K562 (cell line): ENCODE data around the gene RAD21L1. TPM values are rescaled to one million over a fixed set of nuclear protein-coding genes. Genes with fewer than 3 reads are reported as not detected.

Experiments used
- ATAC-seq: fragments of 200-7000 bp; cut with Tn5 transposase; 3 replicates; pipeline ENCODE4 v1.9.1; 2020; ENCODE audit warnings: moderate library complexity
- BruUV-seq: library from RNA; stranded (reverse); fragments of 400-500 nt; replicated peaks from 2 replicates; lab custom pipeline; 2021; lab: Mats Ljungman, UMichigan
- CTCF ChIA-PET: fragments of 300-600 bp; formaldehyde crosslinking; extraction: SDS; loops from one replicate; lab custom pipeline; 2021; ENCODE audit warnings: low intra/inter-chr PET ratio; lab: Yijun Ruan, JAX
- POLR2A ChIA-PET: fragments of 300-600, 350-650 bp; sonication (Branson Sonifier 250); formaldehyde crosslinking; extraction: SDS; loops from one replicate; lab custom pipeline; 2021; ENCODE audit warnings: antibody characterized with exemption, inconsistent platforms; lab: Yijun Ruan, JAX
- DNase-seq, 4 experiments: peaks; one replicate each; pipeline versions ENCODE4 v3.0.0 to v3.0.0-alpha.2; 2011 to 2018; ENCODE audit warnings: low spot score in 3 of 4, mixed read lengths in 3 of 4; ENCODE audit errors: extremely low read depth in 1 of 4
- FAIRE-seq: peaks from 2 replicates; lab custom pipeline; 2011; peaks lifted over from hg19 to GRCh38; lab: Jason Lieb, UNC
- H2AFZ ChIP-seq: 2 replicates; pipeline ENCODE4 v1.6.0; 2011; ENCODE audit warnings: low read depth, low read length, control low read depth, inconsistent platforms
- H3K27ac ChIP-seq: fragments of 200-600 bp; 3 replicates; pipeline ENCODE4 v1.8.0; 2011; ENCODE audit warnings: low read depth, mild to moderate bottlenecking, control low read depth, inconsistent platforms, low read length, moderate library complexity, mixed read lengths; ENCODE audit errors: extremely low read depth
- H3K27me3 ChIP-seq, 2 experiments: fragments of 300-600 bp in 1 of 2; 2 replicates in 1 of 2; 3 replicates in 1 of 2; pipeline versions ENCODE4 v1.6.0 to v1.8.0; 2011; ENCODE audit warnings: inconsistent platforms in 2 of 2, low read length in 2 of 2, mild to moderate bottlenecking in 1 of 2, mixed read lengths in 1 of 2, moderate library complexity in 1 of 2; ENCODE audit not compliant: control insufficient read depth in 2 of 2, insufficient read depth in 2 of 2
- H3K36me3 ChIP-seq: fragments of 300-600 bp; 3 replicates; pipeline ENCODE4 v1.8.0; 2011; ENCODE audit warnings: mild to moderate bottlenecking, low read length, inconsistent platforms; ENCODE audit not compliant: control insufficient read depth, insufficient read depth
- H3K4me1 ChIP-seq, 2 experiments: fragments of 200-600 bp in 1 of 2; replicated peaks in 1 of 2; 2 replicates in 1 of 2; 3 replicates in 1 of 2; pipeline versions ENCODE4 v1.5.1 to v1.8.0; 2011; ENCODE audit warnings: inconsistent platforms in 2 of 2, low read length in 2 of 2, mild to moderate bottlenecking in 1 of 2, mixed read lengths in 1 of 2, moderate library complexity in 1 of 2; ENCODE audit not compliant: control insufficient read depth in 2 of 2, insufficient read depth in 2 of 2
- H3K4me2 ChIP-seq: 2 replicates; pipeline ENCODE4 v1.6.1; 2011; ENCODE audit warnings: low read length, control low read depth, inconsistent platforms, mixed read lengths; ENCODE audit not compliant: insufficient read depth
- H3K4me3 ChIP-seq: fragments of 200-600 bp; sonication (generic), shearing (Covaris generic); 2 replicates; pipeline ENCODE4 v1.5.1; 2016; ENCODE audit warnings: control low read depth, inconsistent platforms
- H3K79me2 ChIP-seq: fragments of 200-600 bp; 3 replicates; pipeline ENCODE4 v1.8.0; 2011; ENCODE audit warnings: low read length, inconsistent platforms; ENCODE audit not compliant: control insufficient read depth, insufficient read depth
- H3K9ac ChIP-seq, 2 experiments: 2 replicates each; pipeline versions ENCODE4 v1.6.0 to v1.6.1; 2011; ENCODE audit warnings: low read depth in 2 of 2, low read length in 2 of 2, control low read depth in 1 of 2, inconsistent platforms in 1 of 2, mild to moderate bottlenecking in 1 of 2, mixed read lengths in 1 of 2; ENCODE audit not compliant: insufficient read depth in 1 of 2
- H3K9me1 ChIP-seq: one replicate; pipeline ENCODE4 v1.6.0; 2011; ENCODE audit warnings: inconsistent platforms, mild to moderate bottlenecking, low read length, moderate library complexity; ENCODE audit not compliant: control insufficient read depth, insufficient read depth
- H3K9me3 ChIP-seq: replicated peaks from 2 replicates; pipeline ENCODE4 v1.5.1; 2011; ENCODE audit warnings: low read depth, low read length, inconsistent platforms; ENCODE audit not compliant: control insufficient read depth, insufficient read depth
- H4K20me1 ChIP-seq: replicated peaks from 2 replicates; pipeline ENCODE4 v1.6.1; 2011; ENCODE audit warnings: low read length, inconsistent platforms, mixed read lengths; ENCODE audit not compliant: control insufficient read depth, insufficient read depth
- ARID1B ChIP-seq: fragments of 450-650 bp; IDR thresholded peaks from 2 replicates; pipeline ENCODE4 v1.6.1; 2016; ENCODE audit warnings: antibody characterized with exemption, mild to moderate bottlenecking, inconsistent platforms
- CSDE1 ChIP-seq, 2 experiments: fragments of 450-650 bp; IDR thresholded peaks; 2 replicates each; pipeline ENCODE4 v1.6.1; 2016; ENCODE audit warnings: mild to moderate bottlenecking in 1 of 2
- HLTF ChIP-seq: fragments of 450-650 bp; IDR thresholded peaks from 2 replicates; pipeline ENCODE4 v1.6.1; 2016
- KDM1A ChIP-seq, 2 experiments: fragments of 450-650 bp; IDR thresholded peaks; 2 replicates each; pipeline ENCODE4 v1.6.1; 2016; ENCODE audit warnings: mild to moderate bottlenecking in 2 of 2
- MYBL2 ChIP-seq, 2 experiments: fragments of 450-650 bp in 1 of 2; sonication (generic) in 1 of 2; formaldehyde crosslinking in 1 of 2; IDR thresholded peaks; 2 replicates each; pipeline versions ENCODE4 v1.6.1 to v1.8.1; 2017 to 2022; ENCODE audit warnings: borderline replicate concordance in 1 of 2, inconsistent platforms in 1 of 2, low read depth in 1 of 2, mild to moderate bottlenecking in 1 of 2, missing genetic modification reagents in 1 of 2, moderate library complexity in 1 of 2
- NFRKB ChIP-seq: fragments of 450-650 bp; IDR thresholded peaks from 2 replicates; pipeline ENCODE4 v1.6.1; 2016; ENCODE audit warnings: low read depth
- RFX7 ChIP-seq: fragments of 250-450 bp; sonication (Bioruptor Pico); IDR thresholded peaks from 2 replicates; pipeline ENCODE4 v1.5.1; 2021; ENCODE audit warnings: mild to moderate bottlenecking
- TARDBP ChIP-seq: fragments of 450-650 bp; IDR thresholded peaks from 2 replicates; pipeline ENCODE4 v1.6.1; 2016
- TOE1 ChIP-seq, 2 experiments: fragments of 450-650 bp in 1 of 2; sonication (generic) in 1 of 2; formaldehyde crosslinking in 1 of 2; IDR thresholded peaks; 2 replicates each; pipeline versions ENCODE4 v1.7.1 to v1.8.0; 2016 to 2022; ENCODE audit warnings: borderline replicate concordance in 2 of 2, mild to moderate bottlenecking in 2 of 2, antibody characterized with exemption in 1 of 2, inconsistent platforms in 1 of 2, low read depth in 1 of 2, missing genetic modification reagents in 1 of 2, moderate library complexity in 1 of 2
- YBX1 ChIP-seq: fragments of 450-650 bp; IDR thresholded peaks from 2 replicates; pipeline ENCODE4 v1.7.1; 2016; ENCODE audit warnings: mild to moderate bottlenecking
- ZNF41 ChIP-seq: fragments of 250-450 bp; sonication (Bioruptor Pico); conservative IDR thresholded peaks from 2 replicates; pipeline ENCODE4 v1.4.0; 2020; ENCODE audit warnings: mild to moderate bottlenecking
- WGBS: fragments of 100-300 bp; shearing (Covaris generic); methylation state at CpG from one replicate; pipeline ENCODE4 v1.1.6; 2016; ENCODE audit warnings: low coverage, mixed read lengths; ENCODE audit not compliant: insufficient coverage; ENCODE audit errors: missing lambda C conversion rate; 5-methylcytosine and 5-hydroxymethylcytosine counted together
- in situ Hi-C: fragments of 300-500 bp; cut with MboI; formaldehyde crosslinking; loops from 4 replicates; pipeline ENCODE4 v1.15.0; 2018; ENCODE audit warnings: inconsistent platforms, mixed read lengths
- intact Hi-C: fragments of 100-400 bp; cut with micrococcal nuclease; formaldehyde crosslinking; loops from 2 replicates; pipeline ENCODE4 v1.14.2; 2022
- polyA plus RNA-seq, 8 experiments: library from polyadenylated mRNA; depleted of rRNA in 4 of 8; stranded (reverse) in 5 of 8; unstranded in 3 of 8; fragments of >200 nt; fragmentation: Nextera tagmentation in 2 of 8; fragmentation: Illumina TruSeq in 1 of 8; extraction: Ambion mirVana in 2 of 8; extraction: Trizol in 1 of 8; gene quantifications; 2 replicates each; pipeline versions ENCODE4 v1.2.1 to v1.2.3, GENCODE V29; 2011 to 2014; ENCODE audit warnings: inconsistent platforms in 1 of 8, missing spikeins in 1 of 8
- total RNA-seq, 7 experiments: library from RNA; depleted of rRNA in 6 of 7; stranded (reverse); fragments of >200 nt in 6 of 7; fragmentation: Illumina TruSeq in 2 of 7; extraction: Trizol in 2 of 7; gene quantifications; 2 replicates each; pipeline versions ENCODE4 v1.2.1 to v1.2.3, GENCODE V29; 2011 to 2021; ENCODE audit warnings: low replicate concordance in 1 of 7
- TF ChIP-seq, protein P1 (sequence below): sonication (generic); formaldehyde crosslinking; IDR thresholded peaks from 2 replicates; pipeline ENCODE4 v1.8.1; 2023; ENCODE audit warnings: mild to moderate bottlenecking, missing genetic modification reagents
- TF ChIP-seq, protein P2 (sequence below): IDR thresholded peaks from 2 replicates; pipeline ENCODE4 v1.6.1; 2016; ENCODE audit warnings: missing genetic modification characterization, missing compliant biosample characterization
- TF ChIP-seq, protein P3 (sequence below): IDR thresholded peaks from 3 replicates; pipeline ENCODE4 v1.6.1; 2011; ENCODE audit warnings: borderline replicate concordance, mild to moderate bottlenecking; ENCODE audit not compliant: insufficient read length, insufficient read depth

RAD21L1 gene
- total and polyA plus RNA-seq, 9 of the 15 experiments (the other 6 are each of a cell fraction or from before 2014, with no cell fraction given), result 0.17 to 1.7 (median 0.45) TPM; not detected in 1

DNA sequence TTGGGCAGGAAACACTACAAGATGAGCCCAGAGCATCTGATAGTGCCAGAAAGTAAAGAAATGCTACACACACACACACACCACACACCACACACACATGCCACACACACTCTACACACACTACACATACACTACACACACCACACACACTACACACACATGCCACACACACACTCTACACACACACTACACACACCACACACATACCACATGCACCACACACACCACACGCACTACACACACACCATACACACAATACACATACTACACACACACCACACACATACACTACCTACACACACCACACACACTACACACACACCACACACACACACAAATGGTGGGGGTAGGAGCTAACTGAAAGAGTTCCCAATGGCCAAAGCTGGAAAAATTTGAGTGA is 37.5 kb upstream of the RAD21L1 start (continued):
- 0 out of 2 replicates have a peak, but pooled peaks have one; percentile 72 for TF ChIP-seq NFRKB
- TF ChIP-seq YBX1, result peak; percentile 30; the same call in 1 of the 2 replicates
- TF ChIP-seq TARDBP, result no peak
- peak in 1 of 2 experiments; percentile 75; a peak in 1 of 4 replicates for TF ChIP-seq CSDE1 (IDR thresholded peaks at IDR 0.05)
- TF ChIP-seq, protein P1, sequence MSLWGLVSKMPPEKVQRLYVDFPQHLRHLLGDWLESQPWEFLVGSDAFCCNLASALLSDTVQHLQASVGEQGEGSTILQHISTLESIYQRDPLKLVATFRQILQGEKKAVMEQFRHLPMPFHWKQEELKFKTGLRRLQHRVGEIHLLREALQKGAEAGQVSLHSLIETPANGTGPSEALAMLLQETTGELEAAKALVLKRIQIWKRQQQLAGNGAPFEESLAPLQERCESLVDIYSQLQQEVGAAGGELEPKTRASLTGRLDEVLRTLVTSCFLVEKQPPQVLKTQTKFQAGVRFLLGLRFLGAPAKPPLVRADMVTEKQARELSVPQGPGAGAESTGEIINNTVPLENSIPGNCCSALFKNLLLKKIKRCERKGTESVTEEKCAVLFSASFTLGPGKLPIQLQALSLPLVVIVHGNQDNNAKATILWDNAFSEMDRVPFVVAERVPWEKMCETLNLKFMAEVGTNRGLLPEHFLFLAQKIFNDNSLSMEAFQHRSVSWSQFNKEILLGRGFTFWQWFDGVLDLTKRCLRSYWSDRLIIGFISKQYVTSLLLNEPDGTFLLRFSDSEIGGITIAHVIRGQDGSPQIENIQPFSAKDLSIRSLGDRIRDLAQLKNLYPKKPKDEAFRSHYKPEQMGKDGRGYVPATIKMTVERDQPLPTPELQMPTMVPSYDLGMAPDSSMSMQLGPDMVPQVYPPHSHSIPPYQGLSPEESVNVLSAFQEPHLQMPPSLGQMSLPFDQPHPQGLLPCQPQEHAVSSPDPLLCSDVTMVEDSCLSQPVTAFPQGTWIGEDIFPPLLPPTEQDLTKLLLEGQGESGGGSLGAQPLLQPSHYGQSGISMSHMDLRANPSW, result no peak
- TF ChIP-seq HLTF, result peak; percentile 91

DNA sequence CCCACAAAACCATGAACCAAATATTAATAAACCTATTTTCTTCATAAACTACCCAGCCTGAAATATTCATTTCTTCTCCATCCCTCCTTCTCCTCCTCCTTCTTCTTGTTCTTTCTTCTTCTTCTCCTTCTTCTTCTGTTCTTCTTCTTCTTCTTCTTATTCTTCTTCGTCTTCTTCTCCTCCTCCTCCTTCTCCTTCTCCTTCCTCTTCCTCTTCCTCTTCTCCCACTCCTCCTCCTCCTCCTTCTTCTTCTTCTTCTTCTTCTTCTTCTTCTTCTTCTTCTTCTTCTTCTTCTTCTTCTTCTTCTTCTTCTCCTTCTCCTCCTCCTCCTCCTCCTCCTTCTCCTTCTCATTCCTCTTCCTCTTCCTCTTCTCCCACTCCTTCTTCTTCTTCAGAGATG is 36.0 kb upstream of the RAD21L1 start:
- Histone ChIP-seq H3K9me1 (peaks cover 4% of the 10 kb centered on the region), H2AFZ (no peak overlapping the region), H3K4me2 (no peak overlapping the region; the same call in 1 of the 2 replicates), H4K20me1 (no peaks in the 10 kb centered on the region), H3K4me1 (peaks cover 49 to 52% of the 10 kb centered on the region in 2 experiments), H3K9me3 (no peaks in the 10 kb centered on the region), H3K79me2 (peaks cover 3% of the 10 kb centered on the region), H3K36me3 (no peaks in the 10 kb centered on the region), H3K27me3 (no peaks in the 10 kb centered on the region), H3K4me3 (no peak overlapping the region), H3K9ac (no peak overlapping the region), H3K27ac (no peak overlapping the region)
- no peak for DNase-seq
- CTCF ChIA-PET, result no interaction called here
- no peak for FAIRE-seq
- POLR2A ChIA-PET, result no interaction called here
- TF ChIP-seq ARID1B (no peak), MYBL2 (IDR thresholded peaks at IDR 0.05; ENCODE audit: low read depth) (no peak), MYBL2 (CRISPR knock-in tag; IDR thresholded peaks at IDR 0.05; ENCODE audit: borderline replicate concordance) (no peak), KDM1A (IDR thresholded peaks at IDR 0.05) (0 out of 4 replicates have a peak, but pooled peaks of 1 of the 2 experiments have one; percentile 16), TOE1 (IDR thresholded peaks at IDR 0.05; ENCODE audit: borderline replicate concordance) (0 out of 2 replicates have a peak, but pooled peaks have one; percentile 33), TOE1 (CRISPR knock-in tag; IDR thresholded peaks at IDR 0.05; ENCODE audit: borderline replicate concordance, low read depth) (no peak), ZNF41 (CRISPR knock-in tag) (no peak), RFX7 (CRISPR knock-in tag) (no peak), CSDE1 (IDR thresholded peaks at IDR 0.05) (no peak)
- TF ChIP-seq, protein P2, sequence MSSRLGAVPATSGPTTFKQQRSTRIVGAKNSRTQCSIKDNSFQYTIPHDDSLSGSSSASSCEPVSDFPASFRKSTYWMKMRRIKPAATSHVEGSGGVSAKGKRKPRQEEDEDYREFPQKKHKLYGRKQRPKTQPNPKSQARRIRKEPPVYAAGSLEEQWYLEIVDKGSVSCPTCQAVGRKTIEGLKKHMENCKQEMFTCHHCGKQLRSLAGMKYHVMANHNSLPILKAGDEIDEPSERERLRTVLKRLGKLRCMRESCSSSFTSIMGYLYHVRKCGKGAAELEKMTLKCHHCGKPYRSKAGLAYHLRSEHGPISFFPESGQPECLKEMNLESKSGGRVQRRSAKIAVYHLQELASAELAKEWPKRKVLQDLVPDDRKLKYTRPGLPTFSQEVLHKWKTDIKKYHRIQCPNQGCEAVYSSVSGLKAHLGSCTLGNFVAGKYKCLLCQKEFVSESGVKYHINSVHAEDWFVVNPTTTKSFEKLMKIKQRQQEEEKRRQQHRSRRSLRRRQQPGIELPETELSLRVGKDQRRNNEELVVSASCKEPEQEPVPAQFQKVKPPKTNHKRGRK (tag), result peak; percentile 94
- TF ChIP-seq, protein P3, sequence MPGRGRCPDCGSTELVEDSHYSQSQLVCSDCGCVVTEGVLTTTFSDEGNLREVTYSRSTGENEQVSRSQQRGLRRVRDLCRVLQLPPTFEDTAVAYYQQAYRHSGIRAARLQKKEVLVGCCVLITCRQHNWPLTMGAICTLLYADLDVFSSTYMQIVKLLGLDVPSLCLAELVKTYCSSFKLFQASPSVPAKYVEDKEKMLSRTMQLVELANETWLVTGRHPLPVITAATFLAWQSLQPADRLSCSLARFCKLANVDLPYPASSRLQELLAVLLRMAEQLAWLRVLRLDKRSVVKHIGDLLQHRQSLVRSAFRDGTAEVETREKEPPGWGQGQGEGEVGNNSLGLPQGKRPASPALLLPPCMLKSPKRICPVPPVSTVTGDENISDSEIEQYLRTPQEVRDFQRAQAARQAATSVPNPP, result no peak
- 17% methylated on average over 1 of the region's 1 CpG for WGBS
- no peak for ATAC-seq
- in situ Hi-C loops, result loop anchor here (10.0 kb wide), 1 partner anchor 375 kb away; no protein-coding TSS in a partner anchor
- intact Hi-C loops, result loop anchor here (10.0 kb wide), 1 partner anchor 375 kb away; no protein-coding TSS in a partner anchor
- BruUV-seq, result no TSS peak
